Measurements from ENCODE around the gene CTTNBP2.
A peak's percentile ranks its signal among the peaks of the same experiment; 100 is the strongest.

DNA sequence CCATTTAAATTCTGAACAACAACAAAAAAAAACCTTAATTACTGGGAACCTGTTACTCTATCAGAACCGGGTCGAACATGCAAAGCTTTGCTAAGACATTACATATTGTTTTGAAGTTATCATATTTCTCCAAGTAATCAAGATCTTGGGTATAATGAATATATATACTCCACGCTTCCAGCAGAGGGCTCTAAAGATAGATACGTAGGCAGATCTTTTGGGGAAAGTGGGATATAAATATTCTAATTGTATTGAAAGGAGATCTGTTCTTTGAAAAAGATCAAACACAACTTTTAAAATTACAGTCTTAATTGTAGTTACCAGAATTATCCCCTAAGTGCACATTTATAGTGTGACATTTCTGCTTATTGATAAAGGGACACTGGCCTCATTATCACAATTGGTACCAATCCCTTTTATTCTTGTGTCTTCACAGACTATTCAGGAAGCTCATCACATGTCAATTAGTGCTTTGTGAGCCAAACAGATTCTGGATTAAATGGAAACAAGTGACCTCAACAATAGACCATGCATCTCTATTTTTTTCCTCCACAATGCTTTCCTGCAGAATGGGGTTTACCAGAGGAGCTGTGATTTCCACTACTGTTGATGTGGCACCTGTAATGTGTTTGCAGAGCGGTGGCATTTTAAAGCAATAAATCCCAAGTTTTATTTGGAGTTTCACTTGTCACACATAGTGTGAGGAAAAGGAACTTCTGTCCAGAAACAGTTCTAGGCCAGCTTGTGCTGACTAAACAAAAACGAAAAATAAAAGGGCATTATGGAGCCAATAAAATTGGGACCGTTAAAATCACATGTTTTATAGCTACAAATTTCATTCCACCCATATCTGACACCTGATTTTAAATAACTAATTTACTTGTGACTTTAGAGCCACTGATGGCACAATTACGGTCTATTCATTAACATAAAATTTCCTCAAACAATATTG, 122.4 kb downstream of the CTTNBP2 start:
- TF ChIP-seq CTCF (conservative IDR thresholded peaks at IDR 0.05; ENCODE audit: low read depth, low read length) (peak; percentile 70), RAD21 (IDR thresholded peaks at IDR 0.05; ENCODE audit: low read length) (peak; percentile 77), POLR2A (IDR thresholded peaks at IDR 0.05; ENCODE audit: low read depth, low read length) (no peak), RFX5 (IDR thresholded peaks at IDR 0.05; ENCODE audit: low read depth, low read length) (no peak), NFE2L2 (IDR thresholded peaks at IDR 0.05; ENCODE audit: low read depth, low read length) (no peak), MXI1 (IDR thresholded peaks at IDR 0.05; ENCODE audit: borderline replicate concordance, low read depth, low read length) (no peak), CEBPB (IDR thresholded peaks at IDR 0.05; ENCODE audit: low read depth, low read length) (no peak)
- TF ChIP-seq, protein P1, sequence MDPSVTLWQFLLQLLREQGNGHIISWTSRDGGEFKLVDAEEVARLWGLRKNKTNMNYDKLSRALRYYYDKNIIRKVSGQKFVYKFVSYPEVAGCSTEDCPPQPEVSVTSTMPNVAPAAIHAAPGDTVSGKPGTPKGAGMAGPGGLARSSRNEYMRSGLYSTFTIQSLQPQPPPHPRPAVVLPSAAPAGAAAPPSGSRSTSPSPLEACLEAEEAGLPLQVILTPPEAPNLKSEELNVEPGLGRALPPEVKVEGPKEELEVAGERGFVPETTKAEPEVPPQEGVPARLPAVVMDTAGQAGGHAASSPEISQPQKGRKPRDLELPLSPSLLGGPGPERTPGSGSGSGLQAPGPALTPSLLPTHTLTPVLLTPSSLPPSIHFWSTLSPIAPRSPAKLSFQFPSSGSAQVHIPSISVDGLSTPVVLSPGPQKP (IDR thresholded peaks at IDR 0.05; ENCODE audit: borderline replicate concordance, low read depth, low read length) = no peak
